KMS-11 (cell line): ENCODE data around the gene CACNA1D.
"Not testable (repeated sequence)": the region's sequence is repeated elsewhere in the genome, so short reads cannot be mapped to it uniquely, and the experiment has no call there.

Experiments used
- H2AFZ ChIP-seq: fragments of 200-600 bp; sonication (generic); 2 replicates; pipeline ENCODE4 v1.6.1; 2016; ENCODE audit warnings: antibody characterized with exemption, mixed run types, low read depth
- H3K27ac ChIP-seq: fragments of 200-600 bp; sonication (generic); 2 replicates; pipeline ENCODE4 v1.6.1; 2016; ENCODE audit warnings: mild to moderate bottlenecking, mixed run types
- H3K27me3 ChIP-seq: fragments of 200-600 bp; sonication (generic); 2 replicates; pipeline ENCODE4 v1.6.1; 2017; ENCODE audit warnings: mild to moderate bottlenecking, low read depth, mixed run types, moderate library complexity; ENCODE audit not compliant: insufficient read depth
- H3K36me3 ChIP-seq: fragments of 200-600 bp; sonication (generic); 2 replicates; pipeline ENCODE4 v1.6.1; 2017; ENCODE audit warnings: mild to moderate bottlenecking, mixed run types; ENCODE audit not compliant: insufficient read depth
- H3K4me1 ChIP-seq: fragments of 200-600 bp; sonication (generic); 2 replicates; pipeline ENCODE4 v1.6.1; 2016; ENCODE audit warnings: mild to moderate bottlenecking, low read depth, mixed run types; ENCODE audit not compliant: poor library complexity, severe bottlenecking
- H3K4me2 ChIP-seq: fragments of 200-600 bp; sonication (generic); 2 replicates; pipeline ENCODE4 v1.7.0; 2016; ENCODE audit warnings: mild to moderate bottlenecking, mixed run types
- H3K4me3 ChIP-seq: fragments of 200-600 bp; sonication (generic); IDR thresholded peaks from 2 replicates; pipeline ENCODE4 v1.6.1; 2017; ENCODE audit warnings: low read depth, low read length, mixed read lengths; ENCODE audit not compliant: insufficient read depth
- H3K79me2 ChIP-seq: fragments of 200-600 bp; sonication (generic); 2 replicates; pipeline ENCODE4 v1.6.1; 2016; ENCODE audit warnings: low read depth, mixed run types; ENCODE audit not compliant: insufficient read depth
- H3K9ac ChIP-seq: fragments of 200-600 bp; sonication (generic); 2 replicates; pipeline ENCODE4 v1.6.1; 2016; ENCODE audit warnings: mild to moderate bottlenecking, mixed run types
- H4K20me1 ChIP-seq: fragments of 200-600 bp; sonication (generic); 2 replicates; pipeline ENCODE4 v1.6.1; 2016; ENCODE audit warnings: mild to moderate bottlenecking, mixed run types; ENCODE audit not compliant: insufficient read depth
- CTCF ChIP-seq: fragments of 200-600 bp; sonication (generic); conservative IDR thresholded peaks from 2 replicates; pipeline ENCODE4 v1.6.1; 2017; ENCODE audit warnings: low read depth, mild to moderate bottlenecking, antibody characterized with exemption, low read length, moderate library complexity, mixed read lengths

The CACNA1D gene

GRCh38 chr3:53566461-53567145 lies 72.2 kb downstream of the CACNA1D start:
- Histone ChIP-seq H3K79me2 (no peaks in the 10 kb centered on the region), H3K27ac (no peak overlapping the region), H4K20me1 (no peaks in the 10 kb centered on the region), H3K36me3 (no peaks in the 10 kb centered on the region), H3K27me3 (no peaks in the 10 kb centered on the region), H3K4me2 (no peak overlapping the region), H3K4me1 (no peaks in the 10 kb centered on the region), H2AFZ (no peak overlapping the region), H3K4me3 (no peak overlapping the region), H3K9ac (no peak overlapping the region)
- no peak for TF ChIP-seq CTCF

GRCh38 chr3:53570081-53570480 lies 75.7 kb downstream of the CACNA1D start:
- H3K4me2 ChIP-seq, result no peak overlapping the region
- H3K27me3 ChIP-seq, result no peaks in the 10 kb centered on the region
- no peak overlapping the region for H3K9ac ChIP-seq
- no peak overlapping the region for H3K27ac ChIP-seq
- no peak for TF ChIP-seq CTCF
- no peaks in the 10 kb centered on the region for H3K79me2 ChIP-seq
- H4K20me1 ChIP-seq, result no peaks in the 10 kb centered on the region
- H2AFZ ChIP-seq, result no peak overlapping the region
- no peaks in the 10 kb centered on the region for H3K4me1 ChIP-seq
- H3K36me3 ChIP-seq, result no peaks in the 10 kb centered on the region
- no peak overlapping the region for H3K4me3 ChIP-seq

GRCh38 chr3:53570709-53571108 lies 76.3 kb downstream of the CACNA1D start:
- no peak overlapping the region for H3K4me3 ChIP-seq
- no peaks in the 10 kb centered on the region for H3K79me2 ChIP-seq
- no peaks in the 10 kb centered on the region for H3K36me3 ChIP-seq
- no peak overlapping the region for H2AFZ ChIP-seq
- H3K4me2 ChIP-seq, result no peak overlapping the region
- no peak for TF ChIP-seq CTCF
- H4K20me1 ChIP-seq, result no peaks in the 10 kb centered on the region
- H3K27me3 ChIP-seq, result no peaks in the 10 kb centered on the region
- H3K27ac ChIP-seq, result no peak overlapping the region
- H3K4me1 ChIP-seq, result no peaks in the 10 kb centered on the region
- H3K9ac ChIP-seq, result no peak overlapping the region

GRCh38 chr3:53571264-53571663 lies 76.9 kb downstream of the CACNA1D start:
- Histone ChIP-seq H3K4me2 (no peak overlapping the region), H3K79me2 (no peaks in the 10 kb centered on the region), H2AFZ (no peak overlapping the region), H3K4me3 (no peak overlapping the region), H3K4me1 (no peaks in the 10 kb centered on the region), H3K27ac (no peak overlapping the region), H3K9ac (no peak overlapping the region), H3K27me3 (no peaks in the 10 kb centered on the region), H3K36me3 (no peaks in the 10 kb centered on the region), H4K20me1 (no peaks in the 10 kb centered on the region)
- TF ChIP-seq CTCF, result no peak

GRCh38 chr3:53572184-53572583 lies 77.8 kb downstream of the CACNA1D start:
- not testable (repeated sequence) for H4K20me1 ChIP-seq, H3K79me2 ChIP-seq, H3K36me3 ChIP-seq, H3K4me1 ChIP-seq, H3K4me3 ChIP-seq, H3K27ac ChIP-seq, H3K27me3 ChIP-seq, H2AFZ ChIP-seq, H3K4me2 ChIP-seq, H3K9ac ChIP-seq
